Activated naive CD4-positive, alpha-beta T cell treated with Interleukin-2 at 50 U/mL for 16 hours (primary cell): ENCODE results near the gene PRRC2B.

Experiments used
- DNase-seq: peaks from one replicate; pipeline ENCODE4 v3.0.0-alpha.2; 2020

Gene PRRC2B

GRCh38 chr9:131522257-131523085 lies 128.6 kb downstream of the PRRC2B start:
- DNase-seq: no peak

GRCh38 chr9:131523086-131523388 lies 129.2 kb downstream of the PRRC2B start:
- no peak for DNase-seq

- DNase-seq: no peak
These were observed 129.9 kb downstream of the PRRC2B start for GRCh38 chr9:131523451-131524435.

GRCh38 chr9:131524665-131525315 lies 130.9 kb downstream of the PRRC2B start:
- DNase-seq: no peak

GRCh38 chr9:131525643-131526565 lies 132.0 kb downstream of the PRRC2B start:
- DNase-seq: no peak

- DNase-seq: no peak
These were observed 134.3 kb downstream of the PRRC2B start for GRCh38 chr9:131528186-131528585.

GRCh38 chr9:131528886-131529505 lies 135.1 kb downstream of the PRRC2B start:
- DNase-seq: no peak

- no peak for DNase-seq
These were observed 136.0 kb downstream of the PRRC2B start for GRCh38 chr9:131529597-131530545.

GRCh38 chr9:131530546-131530919 lies 136.6 kb downstream of the PRRC2B start:
- peak; percentile 19 for DNase-seq

GRCh38 chr9:131530920-131531832 lies 137.3 kb downstream of the PRRC2B start, which contains the start of gene UCK1:
Gene UCK1 (minus strand): TSS chr9:131531263. CDS start chr9:131531174, 89 bp downstream.
- DNase-seq: peak; percentile 73

- DNase-seq: no peak
These were observed 140.9 kb downstream of the PRRC2B start for GRCh38 chr9:131534721-131535237.

GRCh38 chr9:131537946-131538345 lies 144.1 kb downstream of the PRRC2B start:
- no peak for DNase-seq

- DNase-seq: no peak
These were observed 145.5 kb downstream of the PRRC2B start for GRCh38 chr9:131539223-131539923.

- DNase-seq: no peak
These were observed 149.3 kb downstream of the PRRC2B start for GRCh38 chr9:131543141-131543540.

GRCh38 chr9:131545003-131545785 lies 151.3 kb downstream of the PRRC2B start, which contains the start of gene PRRT1B:
Gene PRRT1B (plus strand): TSS chr9:131545523. CDS start chr9:131545616, 93 bp downstream.
- DNase-seq: no peak

GRCh38 chr9:131545786-131546335 lies 152.0 kb downstream of the PRRC2B start:
- no peak for DNase-seq
